A673 (cell line): ENCODE measurements around the gene DCLK1. TPM values are rescaled to one million over a fixed set of nuclear protein-coding genes. Genes with fewer than 3 reads are reported as not detected.
"Not testable (repeated sequence)": the region's sequence is repeated elsewhere in the genome, so short reads cannot be mapped to it uniquely, and the experiment has no call there.

Source experiments
- BruUV-seq: library from RNA; stranded (reverse); fragments of 400-500 nt; replicated peaks from 2 replicates; lab custom pipeline; 2021; lab: Mats Ljungman, UMichigan
- CTCF ChIA-PET: fragments of 300-600 bp; sonication (Branson Sonifier 250); formaldehyde crosslinking; loops from one replicate; lab custom pipeline; 2022; ENCODE audit warnings: antibody characterized with exemption; lab: Charles Lee
- POLR2A ChIA-PET: fragments of 300-600 bp; sonication (Branson Sonifier 250); formaldehyde crosslinking; loops from one replicate; lab custom pipeline; 2022; ENCODE audit warnings: antibody characterized with exemption; ENCODE audit not compliant: low non-redundant PET; lab: Charles Lee
- DNase-seq: peaks from one replicate; pipeline ENCODE4 v3.0.0-alpha.2; 2015; ENCODE audit warnings: low spot score
- H3K27ac ChIP-seq: fragments of 200-600 bp; sonication (generic); 2 replicates; pipeline ENCODE4 v1.5.1; 2016; ENCODE audit warnings: mixed run types, low read depth, mild to moderate bottlenecking, mixed read lengths, antibody characterized with exemption, low read length; ENCODE audit not compliant: poor library complexity, severe bottlenecking
- H3K27me3 ChIP-seq: fragments of 200-600 bp; sonication (generic); replicated peaks from 2 replicates; pipeline ENCODE4 v1.6.1; 2017; ENCODE audit warnings: mixed run types, low read depth, mild to moderate bottlenecking, mixed read lengths, antibody characterized with exemption, low read length; ENCODE audit not compliant: insufficient read depth, poor library complexity
- H3K36me3 ChIP-seq: fragments of 200-600 bp; sonication (generic); 2 replicates; pipeline ENCODE4 v1.6.1; 2016; ENCODE audit warnings: mixed run types, mild to moderate bottlenecking, mixed read lengths, antibody characterized with exemption, low read length; ENCODE audit not compliant: insufficient read depth, poor library complexity, severe bottlenecking
- H3K4me1 ChIP-seq: fragments of 200-600 bp; sonication (generic); 2 replicates; pipeline ENCODE4 v1.6.1; 2017; ENCODE audit warnings: mixed run types, mild to moderate bottlenecking, mixed read lengths, antibody characterized with exemption, low read length; ENCODE audit not compliant: insufficient read depth, poor library complexity, severe bottlenecking
- H3K4me3 ChIP-seq: fragments of 200-600 bp; sonication (generic); 2 replicates; pipeline ENCODE4 v1.5.1; 2016; ENCODE audit warnings: low read depth, mixed run types, mild to moderate bottlenecking, mixed read lengths, low read length; ENCODE audit not compliant: poor library complexity, severe bottlenecking
- H3K9me3 ChIP-seq: fragments of 200-600 bp; sonication (generic); 2 replicates; pipeline ENCODE4 v1.6.1; 2016; ENCODE audit warnings: mixed run types, low read depth, mild to moderate bottlenecking, mixed read lengths, antibody characterized with exemption, low read length; ENCODE audit not compliant: poor library complexity, severe bottlenecking
- EZH2 ChIP-seq: fragments of 200-600 bp; sonication (generic); IDR thresholded peaks from 2 replicates; pipeline ENCODE4 v1.6.1; 2017; ENCODE audit warnings: borderline replicate concordance, low read depth, mild to moderate bottlenecking, mixed read lengths, antibody characterized with exemption, low read length; ENCODE audit not compliant: poor library complexity, severe bottlenecking
- intact Hi-C: fragments of 100-400 bp; cut with micrococcal nuclease; formaldehyde crosslinking; loops from one replicate; pipeline ENCODE4 v1.10.0; 2022; ENCODE audit not compliant: unreplicated experiment
- total RNA-seq: library from RNA; stranded (reverse); gene quantifications from 2 replicates; pipeline ENCODE4 v1.2.3, GENCODE V29; 2021
- TF ChIP-seq, protein P1 (sequence below): fragments of 300-800, 200-600 bp; sonication (generic); conservative IDR thresholded peaks from 2 replicates; pipeline ENCODE4 v1.5.1; 2017; ENCODE audit warnings: low read depth, mild to moderate bottlenecking, antibody characterized with exemption, low read length, moderate library complexity, mixed read lengths

DCLK1 gene
- total RNA-seq, 1 experiment from 2014 or later, result 11.2 TPM

DNA sequence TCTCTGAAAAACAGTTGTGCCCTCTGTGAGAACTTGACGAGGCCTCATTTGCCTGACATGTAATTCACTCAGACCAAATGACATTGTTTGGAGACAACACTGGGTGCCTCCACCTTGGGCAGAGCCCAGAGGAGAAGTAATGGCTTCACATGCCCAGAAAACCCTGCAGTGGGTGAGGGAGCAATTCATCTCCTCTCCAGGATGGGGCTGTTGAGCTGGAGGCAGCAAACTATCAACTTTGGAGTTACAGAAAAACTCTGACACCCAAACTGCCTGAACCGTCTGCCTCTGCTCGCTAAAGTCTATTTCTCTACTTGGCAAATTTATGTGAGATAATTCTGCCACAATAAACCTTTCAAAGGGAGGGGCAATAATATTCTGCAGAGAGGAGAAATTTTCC lies 146.9 kb downstream of the DCLK1 start:
- TF ChIP-seq, protein P1, sequence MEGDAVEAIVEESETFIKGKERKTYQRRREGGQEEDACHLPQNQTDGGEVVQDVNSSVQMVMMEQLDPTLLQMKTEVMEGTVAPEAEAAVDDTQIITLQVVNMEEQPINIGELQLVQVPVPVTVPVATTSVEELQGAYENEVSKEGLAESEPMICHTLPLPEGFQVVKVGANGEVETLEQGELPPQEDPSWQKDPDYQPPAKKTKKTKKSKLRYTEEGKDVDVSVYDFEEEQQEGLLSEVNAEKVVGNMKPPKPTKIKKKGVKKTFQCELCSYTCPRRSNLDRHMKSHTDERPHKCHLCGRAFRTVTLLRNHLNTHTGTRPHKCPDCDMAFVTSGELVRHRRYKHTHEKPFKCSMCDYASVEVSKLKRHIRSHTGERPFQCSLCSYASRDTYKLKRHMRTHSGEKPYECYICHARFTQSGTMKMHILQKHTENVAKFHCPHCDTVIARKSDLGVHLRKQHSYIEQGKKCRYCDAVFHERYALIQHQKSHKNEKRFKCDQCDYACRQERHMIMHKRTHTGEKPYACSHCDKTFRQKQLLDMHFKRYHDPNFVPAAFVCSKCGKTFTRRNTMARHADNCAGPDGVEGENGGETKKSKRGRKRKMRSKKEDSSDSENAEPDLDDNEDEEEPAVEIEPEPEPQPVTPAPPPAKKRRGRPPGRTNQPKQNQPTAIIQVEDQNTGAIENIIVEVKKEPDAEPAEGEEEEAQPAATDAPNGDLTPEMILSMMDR, result no peak
- no peak for TF ChIP-seq EZH2
- intact Hi-C loops, result loop anchor here (10.0 kb wide), 1 partner anchor 1081 kb away; no protein-coding TSS in a partner anchor
- Histone ChIP-seq H3K4me3 (no peak overlapping the region), H3K4me1 (peaks cover 19% of the 10 kb centered on the region), H3K27ac (no peak overlapping the region), H3K27me3 (no peaks in the 10 kb centered on the region), H3K36me3 (no peaks in the 10 kb centered on the region), H3K9me3 (no peaks in the 10 kb centered on the region)
- POLR2A ChIA-PET, result no interaction called here
- CTCF ChIA-PET, result no interaction called here
- no peak for DNase-seq
- no TSS peak for BruUV-seq

DNA sequence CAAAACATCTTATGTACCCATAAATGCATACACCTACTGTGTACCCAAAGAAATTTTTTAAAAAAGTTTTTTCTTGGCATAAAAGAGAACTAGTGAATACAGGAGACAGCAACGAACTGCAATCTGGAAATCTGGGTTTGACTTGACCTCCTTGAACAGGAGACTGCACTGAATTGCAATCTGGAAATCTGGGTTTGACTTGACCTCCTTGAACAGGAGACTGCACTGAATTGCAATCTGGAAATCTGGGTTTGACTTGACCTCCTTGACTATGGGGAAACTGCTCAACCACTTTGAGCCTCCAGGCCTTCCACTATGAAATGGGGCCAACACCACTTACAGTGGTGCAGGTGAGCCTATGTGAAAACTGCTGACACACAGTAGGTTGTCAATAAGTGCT lies 147.5 kb downstream of the DCLK1 start:
- POLR2A ChIA-PET, H3K36me3 ChIP-seq, CTCF ChIA-PET: not testable (repeated sequence)

DNA sequence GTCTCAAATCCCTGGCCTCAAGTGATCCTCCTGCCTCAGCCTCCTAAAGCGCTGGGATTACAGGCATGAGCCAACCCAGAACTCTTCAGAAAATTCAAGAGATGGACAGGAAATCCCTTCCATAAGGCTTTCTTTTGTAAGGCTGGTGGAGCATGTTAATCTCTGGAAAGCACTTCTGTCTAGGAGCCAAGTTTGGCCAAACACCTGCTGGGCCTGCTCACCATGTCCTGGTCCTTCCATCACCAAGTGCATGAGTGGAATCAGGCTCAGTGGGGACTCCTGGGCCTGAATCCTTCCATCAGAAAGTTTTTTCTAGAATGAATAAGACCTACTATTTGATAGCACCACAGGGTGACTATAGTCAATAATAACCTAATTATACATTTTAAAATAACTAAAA lies 148.0 kb downstream of the DCLK1 start:
- no peaks in the 10 kb centered on the region for H3K27me3 ChIP-seq
- H3K9me3 ChIP-seq, result no peaks in the 10 kb centered on the region
- POLR2A ChIA-PET, result no interaction called here
- peaks cover 17% of the 10 kb centered on the region for H3K4me1 ChIP-seq
- no TSS peak for BruUV-seq
- H3K27ac ChIP-seq, result no peak overlapping the region
- no peak overlapping the region for H3K4me3 ChIP-seq
- no peaks in the 10 kb centered on the region for H3K36me3 ChIP-seq
- intact Hi-C loops, result loop anchor here (10.0 kb wide), 1 partner anchor 1082 kb away; no protein-coding TSS in a partner anchor
- CTCF ChIA-PET, result no interaction called here
- DNase-seq, result no peak
- TF ChIP-seq, protein P1, result no peak
- TF ChIP-seq EZH2, result no peak

More for the DNA sequence above, 147.5 kb downstream of the DCLK1 start:
- intact Hi-C loops, result loop anchor here (10.0 kb wide), 1 partner anchor 1081 kb away; no protein-coding TSS in a partner anchor
- BruUV-seq, H3K27ac ChIP-seq, H3K4me3 ChIP-seq, DNase-seq, H3K27me3 ChIP-seq, H3K9me3 ChIP-seq: not testable (repeated sequence)
- peaks cover 21% of the 10 kb centered on the region for H3K4me1 ChIP-seq
